GM23248 (cell line): ENCODE measurements around the gene TMEM273. TPM values are rescaled to one million over a fixed set of nuclear protein-coding genes. Genes with fewer than 3 reads are reported as not detected.
A peak's percentile ranks its signal among the peaks of the same experiment; 100 is the strongest.
"Not testable (repeated sequence)": the region's sequence is repeated elsewhere in the genome, so short reads cannot be mapped to it uniquely, and the experiment has no call there.

ENCODE experiments used
- DNase-seq: peaks from one replicate; pipeline ENCODE4 v3.0.0-alpha.2; 2015
- H2AFZ ChIP-seq: fragments of 200-600 bp; sonication (generic); 2 replicates; pipeline ENCODE4 v1.6.1; 2016; ENCODE audit warnings: antibody characterized with exemption
- H3F3A ChIP-seq: fragments of 200-600 bp; sonication (generic); 2 replicates; pipeline ENCODE4 v1.6.1; 2016; ENCODE audit warnings: mild to moderate bottlenecking, antibody characterized with exemption, mixed run types; ENCODE audit not compliant: insufficient read depth
- H3K27ac ChIP-seq: fragments of 200-600 bp; sonication (generic); 2 replicates; pipeline ENCODE4 v1.5.1; 2016; ENCODE audit warnings: mild to moderate bottlenecking
- H3K27me3 ChIP-seq: fragments of 200-600 bp; sonication (generic); replicated peaks from 2 replicates; pipeline ENCODE4 v1.6.1; 2016; ENCODE audit warnings: mild to moderate bottlenecking; ENCODE audit not compliant: insufficient read depth
- H3K36me3 ChIP-seq: fragments of 200-600 bp; sonication (generic); 2 replicates; pipeline ENCODE4 v1.6.1; 2016; ENCODE audit warnings: low read depth, mild to moderate bottlenecking
- H3K4me1 ChIP-seq: fragments of 200-600 bp; sonication (generic); 2 replicates; pipeline ENCODE4 v1.6.1; 2016; ENCODE audit warnings: mild to moderate bottlenecking; ENCODE audit not compliant: insufficient read depth
- H3K4me2 ChIP-seq: fragments of 200-600 bp; sonication (generic); one replicate; pipeline ENCODE4 v1.6.1; 2016; ENCODE audit warnings: mild to moderate bottlenecking; ENCODE audit not compliant: unreplicated experiment
- H3K4me3 ChIP-seq: fragments of 200-600 bp; sonication (generic); 2 replicates; pipeline ENCODE4 v1.5.1; 2016; ENCODE audit warnings: mild to moderate bottlenecking
- H3K79me2 ChIP-seq: fragments of 200-600 bp; sonication (generic); 2 replicates; pipeline ENCODE4 v1.6.1; 2016; ENCODE audit warnings: mild to moderate bottlenecking; ENCODE audit not compliant: insufficient read depth
- H3K9ac ChIP-seq: fragments of 200-600 bp; sonication (generic); 2 replicates; pipeline ENCODE4 v1.6.1; 2016; ENCODE audit warnings: mild to moderate bottlenecking
- H3K9me2 ChIP-seq: fragments of 200-600 bp; sonication (generic); 2 replicates; pipeline ENCODE4 v1.6.1; 2016; ENCODE audit warnings: mixed run types, mild to moderate bottlenecking, moderate library complexity; ENCODE audit not compliant: insufficient read depth
- H3K9me3 ChIP-seq: fragments of 200-600 bp; sonication (generic); one replicate; pipeline ENCODE4 v1.6.1; 2017; ENCODE audit warnings: low read depth
- H4K20me1 ChIP-seq: fragments of 200-600 bp; sonication (generic); 2 replicates; pipeline ENCODE4 v1.6.0; 2016; ENCODE audit not compliant: insufficient read depth
- EZH2 ChIP-seq: fragments of 200-600 bp; sonication (generic); IDR thresholded peaks from 2 replicates; pipeline ENCODE4 v1.6.1; 2018; ENCODE audit warnings: antibody characterized with exemption, mild to moderate bottlenecking; ENCODE audit not compliant: insufficient read depth, poor library complexity, severe bottlenecking
- EZH2phosphoT487 ChIP-seq: fragments of 200-600 bp; sonication (generic); IDR thresholded peaks from 2 replicates; pipeline ENCODE4 v1.6.1; 2018; ENCODE audit warnings: antibody characterized with exemption, moderate library complexity, mild to moderate bottlenecking, low read depth; ENCODE audit not compliant: insufficient read depth
- WGBS, 2 experiments: methylation state at CpG; one replicate each; pipeline ENCODE4 v1.1.6; 2015 to 2017; ENCODE audit warnings: low lambda C conversion rate in 2 of 2, low coverage in 1 of 2; ENCODE audit errors: missing lambda C conversion rate in 2 of 2; 5-methylcytosine and 5-hydroxymethylcytosine counted together
- in situ Hi-C: fragments of 300-500 bp; cut with MboI; formaldehyde crosslinking; loops from 2 replicates; pipeline ENCODE4 v1.15.0; 2020
- polyA plus RNA-seq: library from polyadenylated mRNA; unstranded; fragments of >200 nt; fragmentation: Nextera tagmentation; extraction: Ambion mirVana; gene quantifications from 2 replicates; pipeline ENCODE4 v1.2.1, GENCODE V29; 2016
- total RNA-seq: library from RNA; depleted of rRNA; stranded (reverse); fragments of >200 nt; shearing (Covaris generic); gene quantifications from 2 replicates; pipeline ENCODE4 v1.2.3, GENCODE V29; 2014

Gene TMEM273
- total and polyA plus RNA-seq, 2 experiments from 2014 or later = not detected

- Histone ChIP-seq H3K36me3 (no peaks in the 10 kb centered on the region), H3K9ac (no peak overlapping the region), H3K4me2 (no peak overlapping the region), H3K9me2 (no peaks in the 10 kb centered on the region), H3K4me3 (no peak overlapping the region), H3K4me1 (no peaks in the 10 kb centered on the region), H4K20me1 (no peaks in the 10 kb centered on the region), H3K9me3 (no peaks in the 10 kb centered on the region), H2AFZ (no peak overlapping the region), H3F3A (no peaks in the 10 kb centered on the region), H3K79me2 (no peaks in the 10 kb centered on the region), H3K27ac (no peak overlapping the region), H3K27me3 (peaks cover 47% of the 10 kb centered on the region)
- no peak for DNase-seq
- 20 to 34% methylated on average over 1 of the region's 1 CpG for WGBS, 2 experiments
- no peak for TF ChIP-seq EZH2
- TF ChIP-seq EZH2phosphoT487 = no peak
- in situ Hi-C loops = no loop called here
These were observed 15.9 kb upstream of the TMEM273 start for GRCh38 chr10:49204119-49204518.

GRCh38 chr10:49202266-49202665, 14.1 kb upstream of the TMEM273 start:
- H3K9ac ChIP-seq = no peak overlapping the region
- in situ Hi-C loops = no loop called here
- no peaks in the 10 kb centered on the region for H3K36me3 ChIP-seq
- H3K9me3 ChIP-seq = no peaks in the 10 kb centered on the region
- 89 to 90% methylated on average over 1 of the region's 1 CpG for WGBS, 2 experiments
- no peaks in the 10 kb centered on the region for H3K79me2 ChIP-seq
- no peaks in the 10 kb centered on the region for H3K9me2 ChIP-seq
- no peak for DNase-seq
- no peak overlapping the region for H2AFZ ChIP-seq
- H3K27ac ChIP-seq = no peak overlapping the region
- H3K4me3 ChIP-seq = no peak overlapping the region
- peaks cover 41% of the 10 kb centered on the region for H3K27me3 ChIP-seq
- TF ChIP-seq EZH2phosphoT487 (no peak), EZH2 (no peak)
- no peaks in the 10 kb centered on the region for H3F3A ChIP-seq
- no peaks in the 10 kb centered on the region for H3K4me1 ChIP-seq
- H4K20me1 ChIP-seq = no peaks in the 10 kb centered on the region
- H3K4me2 ChIP-seq = no peak overlapping the region

- in situ Hi-C loops = no loop called here
- 23 to 28% methylated on average over 2 of the region's 2 CpGs for WGBS, 2 experiments
- peak; percentile 24 for DNase-seq
These were observed 12.7 kb upstream of the TMEM273 start for GRCh38 chr10:49200854-49201253.

GRCh38 chr10:49197171-49197570, 9.0 kb upstream of the TMEM273 start:
- Histone ChIP-seq H2AFZ (no peak overlapping the region), H3K27me3 (peaks cover 4% of the 10 kb centered on the region; the same call in 1 of the 2 replicates), H3F3A (no peaks in the 10 kb centered on the region), H3K79me2 (no peaks in the 10 kb centered on the region), H3K9me3 (no peaks in the 10 kb centered on the region), H3K9me2 (no peaks in the 10 kb centered on the region), H3K4me1 (no peaks in the 10 kb centered on the region), H3K36me3 (no peaks in the 10 kb centered on the region), H4K20me1 (no peaks in the 10 kb centered on the region), H3K27ac (no peak overlapping the region), H3K4me2 (no peak overlapping the region), H3K4me3 (no peak overlapping the region), H3K9ac (no peak overlapping the region)
- TF ChIP-seq EZH2 = no peak
- no peak for TF ChIP-seq EZH2phosphoT487
- DNase-seq = no peak
- WGBS, 2 experiments = 71 to 72% methylated on average over 6 of the region's 6 CpGs
- in situ Hi-C loops = no loop called here

More at GRCh38 chr10:49200854-49201253, 12.7 kb upstream of the TMEM273 start:
- H3K27ac ChIP-seq = no peak overlapping the region
- no peaks in the 10 kb centered on the region for H3K4me1 ChIP-seq
- H3K4me3 ChIP-seq = no peak overlapping the region
- no peak for TF ChIP-seq EZH2phosphoT487
- TF ChIP-seq EZH2 = no peak
- no peak overlapping the region for H2AFZ ChIP-seq
- no peak overlapping the region for H3K4me2 ChIP-seq
- H3K79me2 ChIP-seq = no peaks in the 10 kb centered on the region
- no peaks in the 10 kb centered on the region for H3K9me2 ChIP-seq
- H3K9ac ChIP-seq = no peak overlapping the region
- H3K27me3 ChIP-seq = peaks cover 30% of the 10 kb centered on the region
- H3K9me3 ChIP-seq = no peaks in the 10 kb centered on the region
- H3K36me3 ChIP-seq = no peaks in the 10 kb centered on the region
- H3F3A ChIP-seq = no peaks in the 10 kb centered on the region
- H4K20me1 ChIP-seq = no peaks in the 10 kb centered on the region

- H3K4me1 ChIP-seq, H3K27me3 ChIP-seq, H2AFZ ChIP-seq, H3K36me3 ChIP-seq, H3K27ac ChIP-seq, H3K4me2 ChIP-seq, in situ Hi-C loops, H3K9ac ChIP-seq, DNase-seq, H3F3A ChIP-seq, H3K9me2 ChIP-seq, H3K4me3 ChIP-seq, H4K20me1 ChIP-seq, H3K79me2 ChIP-seq, H3K9me3 ChIP-seq: not testable (repeated sequence)
- 77 to 83% methylated on average over 4 of the region's 4 CpGs for WGBS, 2 experiments
These were observed 7.7 kb upstream of the TMEM273 start for GRCh38 chr10:49195864-49196263.
